ENCODE data around the gene MTX1. TPM values are rescaled to one million over a fixed set of nuclear protein-coding genes. Genes with fewer than 3 reads are reported as not detected.

The MTX1 gene
- total and polyA plus RNA-seq, 9 of the 15 experiments (the other 6 are each of a cell fraction or from before 2014, with no cell fraction given) = 29.1 to 98.4 (median 66.9) TPM

GRCh38 chr1:155206891-155207805 is 1.3 kb upstream of the MTX1 start (continued):
- TF ChIP-seq DEAF1 (CRISPR knock-in tag; IDR thresholded peaks at IDR 0.05) (peak; percentile 85), RAD21 (CRISPR knock-in tag; conservative IDR thresholded peaks at IDR 0.05 in 1 of 2, IDR thresholded peaks at IDR 0.05 in 1 of 2) (peak; percentile 87 to 94), JUND (IDR thresholded peaks at IDR 0.05; ENCODE audit: borderline replicate concordance, low read depth, low read length) (peak; percentile 39; the same call in 1 of the 2 replicates), JUND (tag; IDR thresholded peaks at IDR 0.05; ENCODE audit: borderline replicate concordance, low read depth, low read length) (0 out of 3 replicates have a peak, but pooled peaks have one; percentile 37), FOXK2 (conservative IDR thresholded peaks at IDR 0.05 in 1 of 2, IDR thresholded peaks at IDR 0.05 in 1 of 2; ENCODE audit: low read depth in 2 of 2) (peak; percentile 47 to 49; a peak in 1 of 4 replicates), PHTF2 (CRISPR knock-in tag; IDR thresholded peaks at IDR 0.05) (no peak), CTBP1 (IDR thresholded peaks at IDR 0.05; ENCODE audit: borderline replicate concordance) (peak; percentile 68), CBX3 (IDR thresholded peaks at IDR 0.05; ENCODE audit: borderline replicate concordance in 1 of 2, low read length in 2 of 2) (peak in 1 of 2 experiments; percentile 22; a peak in 1 of 3 replicates), CTCF (IDR thresholded peaks at IDR 0.05 in 2 of 3, conservative IDR thresholded peaks at IDR 0.05 in 1 of 3; ENCODE audit: insufficient read depth in 2 of 3, low read depth in 1 of 3, low read length in 3 of 3) (peak; percentile 93 to 99 (median 99)), CXXC5 (CRISPR knock-in tag; IDR thresholded peaks at IDR 0.05) (0 out of 2 replicates have a peak, but pooled peaks have one; percentile 18), VEZF1 (CRISPR knock-in tag; IDR thresholded peaks at IDR 0.05) (peak; percentile 34; the same call in 1 of the 2 replicates), BRD9 (IDR thresholded peaks at IDR 0.05; ENCODE audit: low read depth, partially characterized antibody) (peak; percentile 58), MAFK (IDR thresholded peaks at IDR 0.05; ENCODE audit: low read length) (peak; percentile 19; the same call in 1 of the 2 replicates), CREM (IDR thresholded peaks at IDR 0.05; ENCODE audit: low read depth) (peak; percentile 37), ESRRA (IDR thresholded peaks at IDR 0.05; ENCODE audit: borderline replicate concordance, low read depth) (peak; percentile 23; the same call in 1 of the 2 replicates), ZKSCAN1 (IDR thresholded peaks at IDR 0.05; ENCODE audit: low read depth, low read length) (0 out of 2 replicates have a peak, but pooled peaks have one; percentile 31), SP1 (CRISPR knock-in tag; IDR thresholded peaks at IDR 0.05) (no peak), HCFC1 (IDR thresholded peaks at IDR 0.05; ENCODE audit: low read depth, low read length) (peak; percentile 46; the same call in 1 of the 2 replicates), NFRKB (IDR thresholded peaks at IDR 0.05; ENCODE audit: low read depth) (0 out of 2 replicates have a peak, but pooled peaks have one; percentile 32), ARNT (IDR thresholded peaks at IDR 0.05) (0 out of 4 replicates have a peak, but pooled peaks have one; percentile 41 to 59), PKNOX1 (IDR thresholded peaks at IDR 0.05) (peak; percentile 64)

All from K562 (cell line).